Measurements from ENCODE around the gene STXBP2. TPM values are rescaled to one million over a fixed set of nuclear protein-coding genes. Genes with fewer than 3 reads are reported as not detected.

The STXBP2 gene
- total RNA-seq, 1 experiment from 2014 or later, result 92.5 TPM

GRCh38 chr19:7676854-7677253, 39.9 kb downstream of the STXBP2 start, which contains the start of gene MCEMP1:
Gene MCEMP1, plus strand, starts transcription at chr19:7677090. Its CDS starts 31 bp downstream, at chr19:7677121.
- H3K9me3 Mint-ChIP-seq, result peaks cover 0 to 4% of the 10 kb centered on the region in 2 experiments; a peak in 3 of 5 replicates
- H4K91ac ChIP-seq (ENCODE audit: insufficient read length, low read depth, low read length), result no peak within 1 kb of the TSS
- TF ChIP-seq, protein P1, sequence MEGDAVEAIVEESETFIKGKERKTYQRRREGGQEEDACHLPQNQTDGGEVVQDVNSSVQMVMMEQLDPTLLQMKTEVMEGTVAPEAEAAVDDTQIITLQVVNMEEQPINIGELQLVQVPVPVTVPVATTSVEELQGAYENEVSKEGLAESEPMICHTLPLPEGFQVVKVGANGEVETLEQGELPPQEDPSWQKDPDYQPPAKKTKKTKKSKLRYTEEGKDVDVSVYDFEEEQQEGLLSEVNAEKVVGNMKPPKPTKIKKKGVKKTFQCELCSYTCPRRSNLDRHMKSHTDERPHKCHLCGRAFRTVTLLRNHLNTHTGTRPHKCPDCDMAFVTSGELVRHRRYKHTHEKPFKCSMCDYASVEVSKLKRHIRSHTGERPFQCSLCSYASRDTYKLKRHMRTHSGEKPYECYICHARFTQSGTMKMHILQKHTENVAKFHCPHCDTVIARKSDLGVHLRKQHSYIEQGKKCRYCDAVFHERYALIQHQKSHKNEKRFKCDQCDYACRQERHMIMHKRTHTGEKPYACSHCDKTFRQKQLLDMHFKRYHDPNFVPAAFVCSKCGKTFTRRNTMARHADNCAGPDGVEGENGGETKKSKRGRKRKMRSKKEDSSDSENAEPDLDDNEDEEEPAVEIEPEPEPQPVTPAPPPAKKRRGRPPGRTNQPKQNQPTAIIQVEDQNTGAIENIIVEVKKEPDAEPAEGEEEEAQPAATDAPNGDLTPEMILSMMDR (conservative IDR thresholded peaks at IDR 0.05), result no peak
- H3K14ac ChIP-seq (ENCODE audit: insufficient read depth, low read length), result no peak within 1 kb of the TSS
- H3K23ac ChIP-seq (ENCODE audit: insufficient read length, low read depth, low read length), result no peak within 1 kb of the TSS
- no peak within 1 kb of the TSS for H3K18ac ChIP-seq (ENCODE audit: insufficient read length, low read depth, low read length)
- H3K27me3 Mint-ChIP-seq (ENCODE audit: low read depth), result peaks cover 70% of the 10 kb centered on the region
- peaks cover 9 to 20% of the 10 kb centered on the region in 2 experiments for H3K4me1 Mint-ChIP-seq
- no peak within 1 kb of the TSS for H2BK120ac ChIP-seq (ENCODE audit: low read depth, low read length, poor library complexity, severe bottlenecking)
- H3K9ac ChIP-seq (ENCODE audit: extremely low read depth, insufficient read length, low read length), result no peak within 1 kb of the TSS
- peaks cover 0 to 2% (median 0%) of the 10 kb centered on the region in 3 experiments; a peak in 1 of 7 replicates for H3K36me3 Mint-ChIP-seq (ENCODE audit: insufficient read depth in 1 of 3, low read depth in 3 of 3)
- H3T11ph ChIP-seq (ENCODE audit: low read length), result no peak within 1 kb of the TSS
- no peaks in the 10 kb centered on the region for H3K4me1 ChIP-seq (ENCODE audit: insufficient read depth, low read length)
- no peak within 1 kb of the TSS for H3K4me2 ChIP-seq (ENCODE audit: insufficient read depth, insufficient read length, low read length)
- peak within 1 kb of the TSS in 1 of 3 experiments; percentile 49; a peak in 1 of 7 replicates for H3K27ac Mint-ChIP-seq
- no peak within 1 kb of the TSS for H3K4me3 Mint-ChIP-seq
- no peaks in the 10 kb centered on the region for H3K9me3 ChIP-seq (ENCODE audit: control insufficient read depth, low read depth, low read length)
- no peaks in the 10 kb centered on the region for H4K20me1 ChIP-seq (ENCODE audit: control insufficient read depth, insufficient read depth, insufficient read length)
- no peak within 1 kb of the TSS for H3K27ac ChIP-seq (ENCODE audit: insufficient read length, low read depth, low read length)
- no peak within 1 kb of the TSS for H3K56ac ChIP-seq (ENCODE audit: insufficient read length, low read depth, low read length)
- H2BK15ac ChIP-seq (ENCODE audit: low read depth, low read length), result no peak within 1 kb of the TSS
- H4K8ac ChIP-seq (replicated peaks; ENCODE audit: insufficient read length, low read depth, low read length), result no peak within 1 kb of the TSS
- no peak for DNase-seq
- peaks cover 7% of the 10 kb centered on the region for H3K23me2 ChIP-seq (ENCODE audit: insufficient read length, low read depth, low read length, poor library complexity, severe bottlenecking)
- H2BK20ac ChIP-seq (ENCODE audit: low read depth, low read length, poor library complexity, severe bottlenecking), result no peak within 1 kb of the TSS
- H3K79me1 ChIP-seq (ENCODE audit: insufficient read depth, low read depth, low read length, poor library complexity, severe bottlenecking), result no peaks in the 10 kb centered on the region
- no peak within 1 kb of the TSS for H2AK5ac ChIP-seq (ENCODE audit: insufficient read length, low read length)
- H3K4ac ChIP-seq (ENCODE audit: low read depth, low read length), result no peak within 1 kb of the TSS
- no peaks in the 10 kb centered on the region for H3K79me2 ChIP-seq (ENCODE audit: insufficient read depth, low read length)
- H2BK12ac ChIP-seq (ENCODE audit: insufficient read length, low read depth, low read length), result no peak within 1 kb of the TSS
- no CpG with 5 or more reads among the region's 10 CpGs for WGBS (ENCODE audit: extremely low coverage, insufficient read length, low lambda C conversion rate)
- H2AFZ ChIP-seq (ENCODE audit: low read length), result no peak within 1 kb of the TSS
- no peaks in the 10 kb centered on the region; the same call in 1 of the 2 replicates for H3K27me3 ChIP-seq (ENCODE audit: insufficient read depth, low read length)
- no peak within 1 kb of the TSS for H4K5ac ChIP-seq (ENCODE audit: insufficient read length, low read depth, low read length)
- H2BK5ac ChIP-seq (ENCODE audit: insufficient read length, low read length), result no peak within 1 kb of the TSS
